Memory B cell (primary cell): ENCODE data around the gene DTX2.
A peak's percentile ranks its signal among the peaks of the same experiment; 100 is the strongest.
"Not testable (repeated sequence)": the region's sequence is repeated elsewhere in the genome, so short reads cannot be mapped to it uniquely, and the experiment has no call there.

Source experiments
- ATAC-seq: fragments of 150-1000 bp; cut with Tn5 transposase; 2 replicates; pipeline ENCODE4 v1.10.0; 2021; ENCODE audit warnings: low read depth, mild to moderate bottlenecking, moderate library complexity
- DNase-seq, 2 donors: peaks; one replicate each; pipeline ENCODE4 v3.0.0; 2022; ENCODE audit warnings: low spot score in 2 of 2
- H3K27ac Mint-ChIP-seq: one replicate; pipeline ENCODE4 v1.8.0; 2022; ENCODE audit warnings: mild to moderate bottlenecking, moderate library complexity, mixed read lengths
- H3K27me3 Mint-ChIP-seq: one replicate; pipeline ENCODE4 v1.8.0; 2022; ENCODE audit warnings: mixed read lengths
- H3K36me3 Mint-ChIP-seq: one replicate; pipeline ENCODE4 v1.8.0; 2022; ENCODE audit warnings: mild to moderate bottlenecking, mixed read lengths
- H3K4me1 Mint-ChIP-seq: one replicate; pipeline ENCODE4 v1.8.0; 2022; ENCODE audit warnings: mixed read lengths
- H3K4me3 Mint-ChIP-seq: one replicate; pipeline ENCODE4 v1.8.0; 2022; ENCODE audit warnings: mild to moderate bottlenecking, moderate library complexity, mixed read lengths
- H3K9me3 Mint-ChIP-seq: one replicate; pipeline ENCODE4 v1.8.0; 2022; ENCODE audit warnings: mixed read lengths

DTX2 gene

DNA sequence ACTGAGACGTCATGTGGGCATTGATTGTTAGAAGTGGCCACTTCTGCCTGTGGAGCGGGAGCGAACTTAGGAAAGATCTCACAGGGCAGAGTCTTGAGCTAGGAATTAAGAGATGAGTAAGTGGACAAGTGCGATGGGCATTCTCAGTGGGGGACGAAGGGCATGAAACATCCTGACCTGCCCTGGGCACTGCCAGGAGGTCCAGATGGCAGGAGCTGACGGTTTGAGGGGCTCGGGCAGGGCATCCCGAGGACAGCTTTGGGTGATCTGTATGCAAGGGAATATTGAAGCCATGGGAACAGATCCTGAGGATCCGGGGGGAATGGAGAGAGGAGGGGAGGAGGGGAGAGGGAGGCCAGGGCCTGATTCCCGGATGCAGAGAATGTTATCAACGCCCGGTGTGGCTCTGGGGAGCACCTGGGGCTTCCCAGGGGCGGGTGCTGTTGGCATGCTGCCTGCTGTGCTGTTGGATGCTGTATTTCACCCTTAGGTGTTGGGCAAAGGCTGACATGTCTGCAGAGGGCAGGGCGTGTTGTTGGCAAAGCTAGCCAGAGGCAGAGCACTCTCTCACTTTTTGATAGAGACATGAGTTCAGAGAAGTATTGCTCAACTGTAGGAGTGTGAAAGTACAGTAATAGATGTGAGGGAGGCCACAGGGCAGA lies 6.4 kb downstream of the DTX2 start:
- not testable (repeated sequence) for DNase-seq, ATAC-seq, H3K9me3 Mint-ChIP-seq

GRCh38 chr7:76471556-76472221 lies 10.2 kb downstream of the DTX2 start:
- DNase-seq, H3K27me3 Mint-ChIP-seq, H3K27ac Mint-ChIP-seq, H3K4me1 Mint-ChIP-seq, H3K36me3 Mint-ChIP-seq, ATAC-seq, H3K9me3 Mint-ChIP-seq, H3K4me3 Mint-ChIP-seq: not testable (repeated sequence)

More for the DNA sequence above, 6.4 kb downstream of the DTX2 start:
- H3K27ac Mint-ChIP-seq, H3K4me3 Mint-ChIP-seq, H3K27me3 Mint-ChIP-seq, H3K4me1 Mint-ChIP-seq, H3K36me3 Mint-ChIP-seq: not testable (repeated sequence)

- not testable (repeated sequence) for H3K27ac Mint-ChIP-seq, ATAC-seq, H3K4me1 Mint-ChIP-seq, DNase-seq, H3K4me3 Mint-ChIP-seq, H3K9me3 Mint-ChIP-seq, H3K27me3 Mint-ChIP-seq, H3K36me3 Mint-ChIP-seq
Observed at GRCh38 chr7:76473097-76473496, 11.6 kb downstream of the DTX2 start.

DNA sequence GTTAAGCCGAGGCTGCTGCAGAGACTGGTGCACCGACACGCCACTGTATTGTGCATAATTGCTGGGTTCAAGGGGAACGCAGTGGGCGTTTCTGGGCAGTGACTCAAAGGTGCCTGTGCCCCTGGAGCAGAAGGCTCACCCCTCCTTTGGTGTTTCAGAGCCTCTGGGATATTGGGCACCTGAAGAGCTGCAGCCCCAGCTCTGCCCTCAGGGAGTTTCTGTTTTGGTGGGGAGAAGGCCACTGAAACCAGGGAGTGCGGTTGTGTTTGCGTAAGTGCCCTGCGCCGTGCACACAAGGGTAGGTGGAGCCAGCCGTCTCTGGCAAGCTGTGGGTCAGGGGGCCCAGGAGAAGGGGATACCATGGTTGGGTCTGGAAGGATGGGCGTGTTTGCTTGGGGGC lies 14.8 kb downstream of the DTX2 start:
- H3K9me3 Mint-ChIP-seq, H3K4me1 Mint-ChIP-seq, H3K36me3 Mint-ChIP-seq, H3K27me3 Mint-ChIP-seq, DNase-seq, ATAC-seq, H3K4me3 Mint-ChIP-seq, H3K27ac Mint-ChIP-seq: not testable (repeated sequence)

GRCh38 chr7:76476742-76477474 lies 15.4 kb downstream of the DTX2 start:
- ATAC-seq, DNase-seq, H3K27ac Mint-ChIP-seq, H3K27me3 Mint-ChIP-seq, H3K4me1 Mint-ChIP-seq, H3K9me3 Mint-ChIP-seq, H3K36me3 Mint-ChIP-seq, H3K4me3 Mint-ChIP-seq: not testable (repeated sequence)

- not testable (repeated sequence) for H3K27ac Mint-ChIP-seq, H3K4me3 Mint-ChIP-seq
Observed at GRCh38 chr7:76479628-76480027, 18.1 kb downstream of the DTX2 start.

DNA sequence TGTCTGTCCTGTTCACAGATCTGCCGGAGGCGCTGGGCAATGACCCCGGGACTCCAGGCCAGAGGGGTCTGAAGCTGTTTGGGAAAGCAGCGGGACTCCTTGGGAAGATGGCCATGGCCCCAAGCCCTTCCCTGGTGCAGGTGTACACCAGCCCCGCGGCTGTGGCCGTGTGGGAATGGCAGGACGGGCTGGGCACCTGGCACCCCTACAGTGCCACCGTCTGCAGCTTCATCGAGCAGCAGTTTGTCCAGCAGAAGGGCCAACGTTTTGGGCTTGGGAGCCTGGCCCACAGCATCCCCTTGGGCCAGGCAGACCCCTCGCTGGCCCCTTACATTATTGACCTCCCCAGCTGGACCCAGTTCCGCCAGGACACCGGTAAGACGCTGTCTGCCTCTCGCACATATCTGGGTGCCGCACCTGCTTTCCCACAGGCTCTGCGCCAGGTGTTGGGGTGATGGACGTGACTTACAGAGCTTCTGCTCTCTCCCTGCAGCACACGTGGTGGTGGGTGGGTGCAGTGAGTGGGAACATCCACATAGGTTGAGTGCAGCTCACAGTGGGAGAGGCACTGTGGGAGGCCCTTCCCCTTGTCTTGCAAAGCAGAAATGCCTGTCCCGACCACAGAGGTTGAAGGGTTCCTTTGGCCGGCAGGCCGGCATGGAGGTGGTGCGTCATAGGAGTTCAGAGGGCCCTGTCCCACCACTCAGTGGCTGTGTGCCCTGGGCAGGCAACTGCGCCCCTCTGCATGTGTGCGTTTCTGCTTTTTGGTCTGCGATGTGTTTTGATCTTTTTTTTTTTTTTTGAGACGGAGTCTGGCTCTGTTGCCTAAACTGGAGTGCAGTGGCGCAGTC lies 19.1 kb downstream of the DTX2 start:
- H3K4me1 Mint-ChIP-seq, H3K27me3 Mint-ChIP-seq, H3K27ac Mint-ChIP-seq, H3K4me3 Mint-ChIP-seq, H3K9me3 Mint-ChIP-seq, DNase-seq, ATAC-seq: not testable (repeated sequence)
- H3K36me3 Mint-ChIP-seq, result peaks cover 11% of the 10 kb centered on the region

More at GRCh38 chr7:76479628-76480027, 18.1 kb downstream of the DTX2 start:
- H3K4me1 Mint-ChIP-seq, DNase-seq, H3K9me3 Mint-ChIP-seq, ATAC-seq, H3K27me3 Mint-ChIP-seq: not testable (repeated sequence)
- H3K36me3 Mint-ChIP-seq, result peaks cover 11% of the 10 kb centered on the region

DNA sequence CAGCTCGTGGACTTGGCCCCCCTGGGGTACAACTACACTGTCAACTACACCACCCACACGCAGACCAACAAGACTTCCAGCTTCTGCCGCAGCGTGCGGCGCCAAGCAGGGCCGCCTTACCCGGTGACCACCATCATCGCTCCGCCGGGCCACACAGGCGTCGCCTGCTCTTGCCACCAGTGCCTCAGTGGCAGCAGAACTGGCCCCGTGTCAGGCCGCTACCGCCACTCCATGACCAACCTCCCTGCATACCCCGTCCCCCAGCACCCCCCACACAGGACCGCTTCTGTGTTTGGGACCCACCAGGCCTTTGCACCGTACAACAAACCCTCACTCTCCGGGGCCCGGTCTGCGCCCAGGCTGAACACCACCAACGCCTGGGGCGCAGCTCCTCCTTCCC lies 21.2 kb downstream of the DTX2 start:
- H3K9me3 Mint-ChIP-seq, H3K27ac Mint-ChIP-seq, DNase-seq, ATAC-seq, H3K4me1 Mint-ChIP-seq, H3K4me3 Mint-ChIP-seq, H3K27me3 Mint-ChIP-seq: not testable (repeated sequence)
- peaks cover 11% of the 10 kb centered on the region for H3K36me3 Mint-ChIP-seq

DNA sequence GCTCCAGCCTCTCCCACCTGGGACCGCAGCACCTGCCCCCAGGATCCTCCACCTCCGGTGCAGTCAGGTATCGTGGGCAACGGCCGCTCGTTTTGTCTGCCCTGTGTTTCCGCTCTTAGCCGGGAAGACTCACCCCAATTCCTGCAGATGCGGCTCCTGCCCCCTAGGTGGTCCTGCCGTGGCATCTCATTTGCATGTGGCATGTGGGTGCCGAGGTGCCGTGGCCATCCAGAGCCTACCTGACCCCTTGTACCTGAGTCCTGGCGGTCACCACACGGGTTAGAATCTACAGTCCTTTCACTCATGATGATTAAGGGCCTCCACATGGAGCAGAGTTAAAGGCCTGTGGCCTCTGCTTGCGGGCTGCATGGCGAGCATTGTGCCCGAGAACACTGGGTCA lies 21.6 kb downstream of the DTX2 start:
- not testable (repeated sequence) for H3K4me1 Mint-ChIP-seq, DNase-seq, H3K27me3 Mint-ChIP-seq, H3K9me3 Mint-ChIP-seq, H3K27ac Mint-ChIP-seq, H3K4me3 Mint-ChIP-seq, ATAC-seq
- peaks cover 11% of the 10 kb centered on the region for H3K36me3 Mint-ChIP-seq

DNA sequence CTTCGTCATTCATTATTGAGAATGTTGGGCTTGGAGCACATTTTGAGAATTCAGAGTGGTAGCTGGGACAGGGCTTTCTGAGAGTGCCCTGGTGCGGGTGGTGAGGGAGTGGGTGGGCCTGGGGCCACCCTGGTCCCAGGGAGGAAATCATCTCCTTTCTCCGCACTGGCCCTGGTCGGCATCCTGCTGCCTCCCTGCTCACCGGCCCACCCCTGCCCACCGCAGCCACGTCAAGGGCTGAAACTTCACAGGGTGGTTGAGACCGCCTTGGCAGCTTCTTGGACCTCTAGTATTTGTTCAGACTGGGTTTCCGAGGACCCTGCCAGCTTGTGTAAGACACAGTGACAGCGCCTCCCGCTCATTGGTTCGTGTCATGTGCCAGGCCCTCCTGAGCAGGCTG lies 22.9 kb downstream of the DTX2 start:
- H3K36me3 Mint-ChIP-seq, result peaks cover 11% of the 10 kb centered on the region
- H3K27me3 Mint-ChIP-seq, ATAC-seq, H3K4me3 Mint-ChIP-seq, H3K9me3 Mint-ChIP-seq, H3K4me1 Mint-ChIP-seq, H3K27ac Mint-ChIP-seq, DNase-seq: not testable (repeated sequence)

GRCh38 chr7:76485822-76486610 lies 24.5 kb downstream of the DTX2 start:
- not testable (repeated sequence) for H3K9me3 Mint-ChIP-seq, H3K4me1 Mint-ChIP-seq, H3K27ac Mint-ChIP-seq, H3K27me3 Mint-ChIP-seq, DNase-seq, H3K4me3 Mint-ChIP-seq
- peak; percentile 1 for ATAC-seq
- H3K36me3 Mint-ChIP-seq, result peaks cover 11% of the 10 kb centered on the region

- peak; percentile 96 for ATAC-seq
- not testable (repeated sequence) for DNase-seq, H3K27ac Mint-ChIP-seq, H3K9me3 Mint-ChIP-seq, H3K4me3 Mint-ChIP-seq, H3K4me1 Mint-ChIP-seq, H3K27me3 Mint-ChIP-seq
- peaks cover 11% of the 10 kb centered on the region for H3K36me3 Mint-ChIP-seq
Observed at GRCh38 chr7:76486618-76487017, 25.1 kb downstream of the DTX2 start.

- H3K36me3 Mint-ChIP-seq, H3K9me3 Mint-ChIP-seq, H3K27me3 Mint-ChIP-seq, ATAC-seq, H3K27ac Mint-ChIP-seq, DNase-seq, H3K4me1 Mint-ChIP-seq, H3K4me3 Mint-ChIP-seq: not testable (repeated sequence)
Observed at GRCh38 chr7:76487969-76488368, 26.5 kb downstream of the DTX2 start.
